IPS-18a (cell line): ENCODE measurements around the gene EMP2.

Experiments used
- H3K27ac ChIP-seq: one replicate; pipeline ENCODE4 v1.5.1; 2013; ENCODE audit warnings: low read length
- H3K27me3 ChIP-seq: one replicate; pipeline ENCODE4 v1.6.1; 2013; ENCODE audit warnings: mild to moderate bottlenecking, low read length; ENCODE audit not compliant: control insufficient read depth, insufficient read depth
- H3K36me3 ChIP-seq: one replicate; pipeline ENCODE4 v1.6.1; 2013; ENCODE audit warnings: low read depth, low read length; ENCODE audit not compliant: control insufficient read depth
- H3K4me1 ChIP-seq: one replicate; pipeline ENCODE4 v1.6.1; 2013; ENCODE audit warnings: low read depth, low read length; ENCODE audit not compliant: control insufficient read depth
- H3K4me3 ChIP-seq: one replicate; pipeline ENCODE4 v1.5.1; 2013; ENCODE audit warnings: low read length
- H3K9ac ChIP-seq: one replicate; pipeline ENCODE4 v1.6.1; 2013; ENCODE audit warnings: mild to moderate bottlenecking, low read length, moderate library complexity
- H3K9me3 ChIP-seq: one replicate; pipeline ENCODE4 v1.6.1; 2013; ENCODE audit warnings: low read depth, low read length; ENCODE audit not compliant: control insufficient read depth

EMP2 gene

GRCh38 chr16:10617662-10618420 lies 37.4 kb upstream of the EMP2 start:
- Histone ChIP-seq H3K27ac (no peak overlapping the region), H3K9ac (no peak overlapping the region), H3K36me3 (no peaks in the 10 kb centered on the region), H3K4me3 (no peak overlapping the region), H3K4me1 (peaks cover 21% of the 10 kb centered on the region), H3K9me3 (no peaks in the 10 kb centered on the region), H3K27me3 (no peaks in the 10 kb centered on the region)

GRCh38 chr16:10616756-10617640 lies 36.6 kb upstream of the EMP2 start:
- peak overlapping the region; percentile 28 for H3K4me3 ChIP-seq
- no peak overlapping the region for H3K27ac ChIP-seq
- H3K36me3 ChIP-seq = no peaks in the 10 kb centered on the region
- H3K9me3 ChIP-seq = no peaks in the 10 kb centered on the region
- no peaks in the 10 kb centered on the region for H3K27me3 ChIP-seq
- peaks cover 21% of the 10 kb centered on the region for H3K4me1 ChIP-seq
- H3K9ac ChIP-seq = no peak overlapping the region

- no peak overlapping the region for H3K4me3 ChIP-seq
- H3K27ac ChIP-seq = no peak overlapping the region
- H3K4me1 ChIP-seq = peaks cover 21% of the 10 kb centered on the region
- no peaks in the 10 kb centered on the region for H3K9me3 ChIP-seq
- H3K27me3 ChIP-seq = no peaks in the 10 kb centered on the region
- H3K9ac ChIP-seq = no peak overlapping the region
- H3K36me3 ChIP-seq = no peaks in the 10 kb centered on the region
These were observed 36.0 kb upstream of the EMP2 start for GRCh38 chr16:10616419-10616755.

GRCh38 chr16:10614685-10615084 lies 34.3 kb upstream of the EMP2 start:
- H3K9me3 ChIP-seq = no peaks in the 10 kb centered on the region
- H3K36me3 ChIP-seq = no peaks in the 10 kb centered on the region
- no peak overlapping the region for H3K27ac ChIP-seq
- H3K9ac ChIP-seq = no peak overlapping the region
- peaks cover 21% of the 10 kb centered on the region for H3K4me1 ChIP-seq
- H3K27me3 ChIP-seq = no peaks in the 10 kb centered on the region
- H3K4me3 ChIP-seq = no peak overlapping the region

- Histone ChIP-seq H3K9me3 (no peaks in the 10 kb centered on the region), H3K27me3 (no peaks in the 10 kb centered on the region), H3K27ac (no peak overlapping the region)
These were observed 33.5 kb upstream of the EMP2 start for GRCh38 chr16:10613785-10614485.

GRCh38 chr16:10612649-10613179 lies 32.3 kb upstream of the EMP2 start:
- H3K36me3 ChIP-seq = no peaks in the 10 kb centered on the region
- H3K4me3 ChIP-seq = no peak overlapping the region
- no peak overlapping the region for H3K9ac ChIP-seq
- no peaks in the 10 kb centered on the region for H3K9me3 ChIP-seq
- H3K27ac ChIP-seq = no peak overlapping the region
- H3K27me3 ChIP-seq = no peaks in the 10 kb centered on the region
- peaks cover 13% of the 10 kb centered on the region for H3K4me1 ChIP-seq

More at GRCh38 chr16:10613785-10614485, 33.5 kb upstream of the EMP2 start:
- H3K36me3 ChIP-seq = no peaks in the 10 kb centered on the region
- no peak overlapping the region for H3K9ac ChIP-seq
- no peak overlapping the region for H3K4me3 ChIP-seq
- peaks cover 17% of the 10 kb centered on the region for H3K4me1 ChIP-seq

GRCh38 chr16:10611825-10612342 lies 31.5 kb upstream of the EMP2 start:
- Histone ChIP-seq H3K36me3 (no peaks in the 10 kb centered on the region), H3K9ac (no peak overlapping the region), H3K9me3 (no peaks in the 10 kb centered on the region), H3K27me3 (no peaks in the 10 kb centered on the region), H3K4me1 (peaks cover 6% of the 10 kb centered on the region), H3K4me3 (no peak overlapping the region), H3K27ac (no peak overlapping the region)

- Histone ChIP-seq H3K27me3 (no peaks in the 10 kb centered on the region), H3K9me3 (no peaks in the 10 kb centered on the region), H3K9ac (no peak overlapping the region), H3K4me3 (no peak overlapping the region), H3K27ac (no peak overlapping the region), H3K4me1 (peaks cover 7% of the 10 kb centered on the region), H3K36me3 (no peaks in the 10 kb centered on the region)
These were observed 30.2 kb upstream of the EMP2 start for GRCh38 chr16:10610499-10611184.

- Histone ChIP-seq H3K36me3 (no peaks in the 10 kb centered on the region), H3K4me1 (peaks cover 7% of the 10 kb centered on the region), H3K9ac (no peak overlapping the region), H3K27ac (no peak overlapping the region), H3K4me3 (no peak overlapping the region), H3K9me3 (no peaks in the 10 kb centered on the region), H3K27me3 (no peaks in the 10 kb centered on the region)
These were observed 29.0 kb upstream of the EMP2 start for GRCh38 chr16:10609402-10609774.

- no peaks in the 10 kb centered on the region for H3K9me3 ChIP-seq
- no peaks in the 10 kb centered on the region for H3K27me3 ChIP-seq
- H3K36me3 ChIP-seq = no peaks in the 10 kb centered on the region
- peaks cover 7% of the 10 kb centered on the region for H3K4me1 ChIP-seq
- no peak overlapping the region for H3K9ac ChIP-seq
- H3K4me3 ChIP-seq = no peak overlapping the region
- no peak overlapping the region for H3K27ac ChIP-seq
These were observed 28.4 kb upstream of the EMP2 start for GRCh38 chr16:10608687-10609401.
